HepG2 (cell line): ENCODE data around the gene NEURL4. TPM values are rescaled to one million over a fixed set of nuclear protein-coding genes. Genes with fewer than 3 reads are reported as not detected.

Source experiments
- FOXO4 ChIP-seq: sonication (generic); formaldehyde crosslinking; conservative IDR thresholded peaks from 2 replicates; pipeline ENCODE4 v1.8.1; 2023; ENCODE audit warnings: missing genetic modification reagents
- GTF3A ChIP-seq: sonication (generic); formaldehyde crosslinking; conservative IDR thresholded peaks from 2 replicates; pipeline ENCODE4 v1.4.0; 2020; ENCODE audit warnings: mild to moderate bottlenecking, missing genetic modification reagents
- HIC2 ChIP-seq: sonication (generic); formaldehyde crosslinking; IDR thresholded peaks from 2 replicates; pipeline ENCODE4 v1.9.0; 2022; ENCODE audit warnings: low read depth, missing genetic modification reagents
- KDM3A ChIP-seq: IDR thresholded peaks from 2 replicates; pipeline ENCODE4 v1.6.1; 2018; ENCODE audit warnings: low read depth, missing compliant biosample characterization
- KMT2B ChIP-seq: IDR thresholded peaks from 2 replicates; pipeline ENCODE4 v1.6.1; 2016; ENCODE audit warnings: missing genetic modification reagents, missing compliant biosample characterization
- MED1 ChIP-seq: sonication (generic); formaldehyde crosslinking; IDR thresholded peaks from 2 replicates; pipeline ENCODE4 v1.4.0; 2020; ENCODE audit warnings: missing genetic modification reagents
- MEIS1 ChIP-seq: sonication (generic); formaldehyde crosslinking; IDR thresholded peaks from 2 replicates; pipeline ENCODE4 v1.9.0; 2021; ENCODE audit warnings: mild to moderate bottlenecking, missing genetic modification reagents, moderate library complexity, borderline replicate concordance
- MEIS2 ChIP-seq: sonication (generic); formaldehyde crosslinking; IDR thresholded peaks from 2 replicates; pipeline ENCODE4 v1.9.0; 2021; ENCODE audit warnings: mild to moderate bottlenecking, missing genetic modification reagents
- NFKB2 ChIP-seq: sonication (generic); formaldehyde crosslinking; IDR thresholded peaks from 2 replicates; pipeline ENCODE4 v1.4.0; 2020; ENCODE audit warnings: missing genetic modification reagents, borderline replicate concordance
- PCBP1 ChIP-seq: fragments of 200-400 bp; formaldehyde crosslinking; IDR thresholded peaks from 2 replicates; pipeline ENCODE4 v1.6.1; 2017; ENCODE audit warnings: mild to moderate bottlenecking, low read depth, low read length, borderline replicate concordance
- POLR2G ChIP-seq: fragments of 200-400 bp; formaldehyde crosslinking; IDR thresholded peaks from 2 replicates; pipeline ENCODE4 v1.6.1; 2018; ENCODE audit warnings: mild to moderate bottlenecking, low read depth, low read length, moderate library complexity
- SETDB1 ChIP-seq: sonication (generic); formaldehyde crosslinking; IDR thresholded peaks from 2 replicates; pipeline ENCODE4 v1.5.1; 2020; ENCODE audit warnings: missing genetic modification reagents, mild to moderate bottlenecking, borderline replicate concordance
- SRF ChIP-seq: IDR thresholded peaks from 2 replicates; pipeline ENCODE4 v1.6.1; 2011; ENCODE audit warnings: mild to moderate bottlenecking, low read depth, low read length, moderate library complexity
- ZBTB20 ChIP-seq: sonication (generic); formaldehyde crosslinking; IDR thresholded peaks from 2 replicates; pipeline ENCODE4 v1.8.1; 2023; ENCODE audit warnings: missing genetic modification reagents, low read depth, mild to moderate bottlenecking, borderline replicate concordance
- ZNF317 ChIP-seq: sonication (generic); formaldehyde crosslinking; IDR thresholded peaks from 2 replicates; pipeline ENCODE4 v1.5.0; 2020; ENCODE audit warnings: mild to moderate bottlenecking, missing genetic modification reagents
- ZNF562 ChIP-seq: sonication (generic); formaldehyde crosslinking; IDR thresholded peaks from 2 replicates; pipeline ENCODE4 v1.8.0; 2022; ENCODE audit warnings: missing genetic modification reagents, borderline replicate concordance
- ZSCAN20 ChIP-seq: sonication (generic); formaldehyde crosslinking; IDR thresholded peaks from 2 replicates; pipeline ENCODE4 v1.4.0; 2020; ENCODE audit warnings: missing genetic modification reagents, mild to moderate bottlenecking, borderline replicate concordance
- polyA plus RNA-seq, 8 experiments: library from polyadenylated mRNA; depleted of rRNA in 3 of 8; stranded (reverse) in 7 of 8; unstranded in 1 of 8; fragments of >200 nt; fragmentation: Illumina TruSeq in 4 of 8; extraction: Trizol in 4 of 8; gene quantifications; 2 replicates each; pipeline versions ENCODE4 v1.2.1 to v1.2.3, GENCODE V29; 2011 to 2016; ENCODE audit warnings: low read depth in 4 of 8, missing spikeins in 1 of 8, mixed read lengths in 1 of 8; ENCODE audit not compliant: insufficient read depth in 1 of 8
- total RNA-seq, 5 experiments: library from RNA; depleted of rRNA; stranded (reverse); fragments of >200 nt; fragmentation: Illumina TruSeq; extraction: Trizol; gene quantifications; 2 replicates each; pipeline ENCODE4 v1.2.3, GENCODE V29; 2016; ENCODE audit warnings: low read depth in 1 of 5
- TF ChIP-seq, protein P1 (sequence below): sonication (generic); IDR thresholded peaks from 2 replicates; pipeline ENCODE4 v1.6.1; 2016; ENCODE audit warnings: low read depth, borderline replicate concordance
- TF ChIP-seq, protein P2 (sequence below): sonication (generic); formaldehyde crosslinking; IDR thresholded peaks from 2 replicates; pipeline ENCODE4 v1.4.0; 2020; ENCODE audit warnings: missing genetic modification reagents

Gene NEURL4
- total and polyA plus RNA-seq, 2 of the 13 experiments (the other 11 are each of a cell fraction or from before 2014, with no cell fraction given), result 14.8 to 15.7 TPM

DNA sequence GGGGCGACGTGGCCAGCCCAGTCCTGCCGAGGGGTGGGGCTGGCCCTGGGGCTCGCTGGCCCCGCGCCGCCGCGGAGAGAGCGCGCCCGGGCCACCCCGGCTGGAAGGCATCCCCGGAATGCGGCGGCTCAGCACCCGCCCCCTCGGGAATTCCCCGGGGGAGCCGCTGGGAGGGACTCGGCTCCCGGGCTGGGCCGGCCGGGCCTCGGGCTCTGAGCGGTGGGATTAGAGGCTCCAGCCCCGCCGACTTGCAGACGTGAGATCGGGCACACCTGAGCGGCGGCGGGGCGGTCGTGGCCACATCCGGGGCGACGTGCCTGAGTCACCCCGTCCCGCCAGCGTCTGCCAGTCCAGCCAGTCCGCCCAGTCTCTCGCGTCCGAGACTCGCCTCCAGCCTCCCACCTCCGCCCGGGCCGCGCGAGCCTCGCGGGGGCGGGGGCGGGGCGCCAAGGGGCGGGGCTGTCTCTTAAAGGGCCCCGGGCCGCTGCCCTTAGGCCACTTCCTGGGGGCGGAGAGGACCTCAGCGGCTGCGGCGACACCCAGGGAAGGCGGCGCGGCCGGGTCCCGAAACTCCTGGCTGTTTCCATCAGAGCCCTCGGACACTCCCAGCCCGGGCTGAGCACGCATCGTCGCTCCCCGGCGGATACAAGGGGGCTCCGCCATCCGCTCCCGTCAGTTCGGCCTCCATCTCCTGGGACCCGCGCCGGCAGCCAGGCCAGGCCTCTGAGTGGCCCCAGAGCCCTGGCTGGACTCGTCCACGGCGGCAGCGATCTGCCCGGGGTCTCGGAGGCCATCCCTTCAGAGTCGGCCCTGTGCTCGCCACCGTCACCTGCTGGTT, 22.7 kb upstream of the NEURL4 start, which contains the start of gene KCTD11 (continued):
- TF ChIP-seq HIC2 (CRISPR knock-in tag) (peak; percentile 22; the same call in 1 of the 2 replicates), MED1 (CRISPR knock-in tag) (peak; percentile 51), FOXO4 (CRISPR knock-in tag) (no peak), SETDB1 (CRISPR knock-in tag) (no peak), MEIS1 (CRISPR knock-in tag) (no peak; the same call in 1 of the 2 replicates), SRF (no peak), GTF3A (CRISPR knock-in tag) (no peak), MEIS2 (CRISPR knock-in tag) (no peak; the same call in 1 of the 2 replicates), KDM3A (CRISPR knock-in tag) (no peak), POLR2G (peak; percentile 77), KMT2B (CRISPR knock-in tag) (no peak), NFKB2 (no peak; the same call in 1 of the 2 replicates), ZNF562 (no peak), ZSCAN20 (peak; percentile 31; the same call in 1 of the 2 replicates), ZBTB20 (no peak; the same call in 1 of the 2 replicates), ZNF317 (CRISPR knock-in tag) (peak; percentile 51; the same call in 1 of the 2 replicates), PCBP1 (no peak)
- TF ChIP-seq, protein P1, sequence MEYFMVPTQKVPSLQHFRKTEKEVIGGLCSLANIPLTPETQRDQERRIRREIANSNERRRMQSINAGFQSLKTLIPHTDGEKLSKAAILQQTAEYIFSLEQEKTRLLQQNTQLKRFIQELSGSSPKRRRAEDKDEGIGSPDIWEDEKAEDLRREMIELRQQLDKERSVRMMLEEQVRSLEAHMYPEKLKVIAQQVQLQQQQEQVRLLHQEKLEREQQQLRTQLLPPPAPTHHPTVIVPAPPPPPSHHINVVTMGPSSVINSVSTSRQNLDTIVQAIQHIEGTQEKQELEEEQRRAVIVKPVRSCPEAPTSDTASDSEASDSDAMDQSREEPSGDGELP, result no peak; the same call in 1 of the 2 replicates
- TF ChIP-seq, protein P2, sequence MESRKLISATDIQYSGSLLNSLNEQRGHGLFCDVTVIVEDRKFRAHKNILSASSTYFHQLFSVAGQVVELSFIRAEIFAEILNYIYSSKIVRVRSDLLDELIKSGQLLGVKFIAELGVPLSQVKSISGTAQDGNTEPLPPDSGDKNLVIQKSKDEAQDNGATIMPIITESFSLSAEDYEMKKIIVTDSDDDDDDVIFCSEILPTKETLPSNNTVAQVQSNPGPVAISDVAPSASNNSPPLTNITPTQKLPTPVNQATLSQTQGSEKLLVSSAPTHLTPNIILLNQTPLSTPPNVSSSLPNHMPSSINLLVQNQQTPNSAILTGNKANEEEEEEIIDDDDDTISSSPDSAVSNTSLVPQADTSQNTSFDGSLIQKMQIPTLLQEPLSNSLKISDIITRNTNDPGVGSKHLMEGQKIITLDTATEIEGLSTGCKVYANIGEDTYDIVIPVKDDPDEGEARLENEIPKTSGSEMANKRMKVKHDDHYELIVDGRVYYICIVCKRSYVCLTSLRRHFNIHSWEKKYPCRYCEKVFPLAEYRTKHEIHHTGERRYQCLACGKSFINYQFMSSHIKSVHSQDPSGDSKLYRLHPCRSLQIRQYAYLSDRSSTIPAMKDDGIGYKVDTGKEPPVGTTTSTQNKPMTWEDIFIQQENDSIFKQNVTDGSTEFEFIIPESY (CRISPR knock-in tag), result no peak
